ENCODE data around the gene PRR23E. TPM values are rescaled to one million over a fixed set of nuclear protein-coding genes. Genes with fewer than 3 reads are reported as not detected.

The PRR23E gene
- polyA plus RNA-seq, 1 donor from 2014 or later: not detected

DNA sequence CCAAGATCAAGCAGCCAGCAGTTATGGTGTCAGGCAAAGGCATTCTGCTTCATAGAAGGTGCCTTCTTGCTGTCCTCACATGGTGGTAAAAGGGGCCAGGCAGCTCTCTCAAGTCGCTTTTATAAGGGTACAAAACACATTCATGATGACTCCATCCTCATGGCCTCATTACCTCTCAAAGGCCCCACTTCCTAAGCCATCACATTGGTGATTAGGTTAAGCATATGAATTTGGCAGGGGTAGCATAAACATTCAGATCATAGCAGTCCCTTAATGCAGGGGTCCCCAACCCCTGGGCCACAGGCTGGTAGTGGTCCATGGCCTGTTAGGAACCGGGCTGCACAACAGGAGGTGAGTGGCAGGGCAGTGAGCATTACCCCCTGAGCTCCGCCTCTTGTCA, 42.8 kb downstream of the PRR23E start:
- H3K4me3 ChIP-seq (ENCODE audit: low read length): no peak overlapping the region
- H4K20me1 ChIP-seq (ENCODE audit: insufficient read depth): no peaks in the 10 kb centered on the region
- no peaks in the 10 kb centered on the region for H3K9me3 ChIP-seq (ENCODE audit: low read length)
- no peaks in the 10 kb centered on the region for H3K9me2 ChIP-seq (ENCODE audit: insufficient read depth, low read length)
- no peak overlapping the region for H2AFZ ChIP-seq (ENCODE audit: low read depth, low read length)
- no peak overlapping the region for H3K9ac ChIP-seq (ENCODE audit: low read length)
- TF ChIP-seq POLR2AphosphoS5 (IDR thresholded peaks at IDR 0.05): no peak
- no peak for TF ChIP-seq EP300 (conservative IDR thresholded peaks at IDR 0.05; ENCODE audit: poor library complexity, severe bottlenecking)
- TF ChIP-seq REST (IDR thresholded peaks at IDR 0.05; ENCODE audit: borderline replicate concordance): no peak
- TF ChIP-seq MXI1 (conservative IDR thresholded peaks at IDR 0.05; ENCODE audit: poor library complexity, severe bottlenecking): no peak
- TF ChIP-seq EZH2 (IDR thresholded peaks at IDR 0.05; ENCODE audit: borderline replicate concordance, insufficient read depth, low read length, poor library complexity, severe bottlenecking): no peak
- TF ChIP-seq SMC3 (conservative IDR thresholded peaks at IDR 0.05; ENCODE audit: poor library complexity): no peak
- no peak for TF ChIP-seq RAD21 (conservative IDR thresholded peaks at IDR 0.05)
- TF ChIP-seq TAF1 (IDR thresholded peaks at IDR 0.05; ENCODE audit: low read depth): no peak
- TF ChIP-seq, protein P1, sequence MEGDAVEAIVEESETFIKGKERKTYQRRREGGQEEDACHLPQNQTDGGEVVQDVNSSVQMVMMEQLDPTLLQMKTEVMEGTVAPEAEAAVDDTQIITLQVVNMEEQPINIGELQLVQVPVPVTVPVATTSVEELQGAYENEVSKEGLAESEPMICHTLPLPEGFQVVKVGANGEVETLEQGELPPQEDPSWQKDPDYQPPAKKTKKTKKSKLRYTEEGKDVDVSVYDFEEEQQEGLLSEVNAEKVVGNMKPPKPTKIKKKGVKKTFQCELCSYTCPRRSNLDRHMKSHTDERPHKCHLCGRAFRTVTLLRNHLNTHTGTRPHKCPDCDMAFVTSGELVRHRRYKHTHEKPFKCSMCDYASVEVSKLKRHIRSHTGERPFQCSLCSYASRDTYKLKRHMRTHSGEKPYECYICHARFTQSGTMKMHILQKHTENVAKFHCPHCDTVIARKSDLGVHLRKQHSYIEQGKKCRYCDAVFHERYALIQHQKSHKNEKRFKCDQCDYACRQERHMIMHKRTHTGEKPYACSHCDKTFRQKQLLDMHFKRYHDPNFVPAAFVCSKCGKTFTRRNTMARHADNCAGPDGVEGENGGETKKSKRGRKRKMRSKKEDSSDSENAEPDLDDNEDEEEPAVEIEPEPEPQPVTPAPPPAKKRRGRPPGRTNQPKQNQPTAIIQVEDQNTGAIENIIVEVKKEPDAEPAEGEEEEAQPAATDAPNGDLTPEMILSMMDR (IDR thresholded peaks at IDR 0.05; ENCODE audit: poor library complexity, severe bottlenecking): no peak
- H3F3A ChIP-seq (ENCODE audit: insufficient read depth, low read length, poor library complexity, severe bottlenecking): no peaks in the 10 kb centered on the region
- no peaks in the 10 kb centered on the region for H3K36me3 ChIP-seq (ENCODE audit: insufficient read depth, low read length)
- H3K79me2 ChIP-seq (replicated peaks; ENCODE audit: insufficient read depth, low read length): no peaks in the 10 kb centered on the region
- H3K27ac ChIP-seq (ENCODE audit: low read length): no peak overlapping the region
- H3K4me2 ChIP-seq (ENCODE audit: low read length): no peak overlapping the region
- H3K27me3 ChIP-seq (ENCODE audit: insufficient read depth, low read depth, low read length): no peaks in the 10 kb centered on the region

GRCh38 chr3:127237835-127238234, 44.9 kb downstream of the PRR23E start:
- Histone ChIP-seq H3K4me2 (ENCODE audit: low read length) (no peak overlapping the region), H4K20me1 (ENCODE audit: insufficient read depth) (no peaks in the 10 kb centered on the region), H3K79me2 (replicated peaks; ENCODE audit: insufficient read depth, low read length) (no peaks in the 10 kb centered on the region), H3K9me3 (ENCODE audit: low read length) (no peaks in the 10 kb centered on the region), H3K27ac (ENCODE audit: low read length) (no peak overlapping the region), H3K9ac (ENCODE audit: low read length) (no peak overlapping the region), H3K36me3 (ENCODE audit: insufficient read depth, low read length) (no peaks in the 10 kb centered on the region), H3K9me2 (ENCODE audit: insufficient read depth, low read length) (no peaks in the 10 kb centered on the region), H3F3A (ENCODE audit: insufficient read depth, low read length, poor library complexity, severe bottlenecking) (no peaks in the 10 kb centered on the region), H2AFZ (ENCODE audit: low read depth, low read length) (no peak overlapping the region), H3K4me3 (ENCODE audit: low read length) (no peak overlapping the region), H3K27me3 (ENCODE audit: insufficient read depth, low read depth, low read length) (no peaks in the 10 kb centered on the region)
- TF ChIP-seq EP300 (conservative IDR thresholded peaks at IDR 0.05; ENCODE audit: poor library complexity, severe bottlenecking) (no peak), POLR2AphosphoS5 (IDR thresholded peaks at IDR 0.05) (no peak), RAD21 (conservative IDR thresholded peaks at IDR 0.05) (no peak), EZH2 (IDR thresholded peaks at IDR 0.05; ENCODE audit: borderline replicate concordance, insufficient read depth, low read length, poor library complexity, severe bottlenecking) (no peak), MXI1 (conservative IDR thresholded peaks at IDR 0.05; ENCODE audit: poor library complexity, severe bottlenecking) (no peak), SMC3 (conservative IDR thresholded peaks at IDR 0.05; ENCODE audit: poor library complexity) (no peak), TAF1 (IDR thresholded peaks at IDR 0.05; ENCODE audit: low read depth) (no peak), REST (IDR thresholded peaks at IDR 0.05; ENCODE audit: borderline replicate concordance) (no peak)
- TF ChIP-seq, protein P1 (IDR thresholded peaks at IDR 0.05; ENCODE audit: poor library complexity, severe bottlenecking): no peak
